Measurements from ENCODE around the gene HDAC4. TPM values are rescaled to one million over a fixed set of nuclear protein-coding genes. Genes with fewer than 3 reads are reported as not detected.

The HDAC4 gene
- total and polyA plus RNA-seq, 7 donors = 7.9 to 329 (median 129) TPM

DNA sequence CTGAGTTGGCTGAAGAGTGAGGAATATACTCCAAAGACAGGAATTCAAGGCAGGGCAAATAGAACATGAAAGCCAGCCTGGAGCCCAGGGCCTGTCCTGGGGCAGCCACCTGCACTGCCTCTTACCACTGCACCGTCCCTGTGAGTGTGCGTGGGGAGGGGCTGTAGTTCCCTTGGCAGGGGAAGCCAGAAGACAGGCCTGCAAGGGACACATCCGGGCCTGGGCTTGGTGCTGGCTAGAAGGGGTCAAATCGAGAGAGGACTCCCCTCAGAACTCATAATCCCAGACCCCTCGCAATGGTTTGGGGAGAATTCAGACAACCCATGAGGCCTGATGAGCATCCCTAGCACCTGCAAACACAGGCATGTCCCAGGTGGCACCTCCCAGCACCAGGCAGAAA is 87.0 kb downstream of the HDAC4 start:
- H3K36me3 ChIP-seq (ENCODE audit: insufficient read depth in 1 of 2, low read depth in 1 of 2) = no peaks in the 10 kb centered on the region
- TF ChIP-seq, protein P1, sequence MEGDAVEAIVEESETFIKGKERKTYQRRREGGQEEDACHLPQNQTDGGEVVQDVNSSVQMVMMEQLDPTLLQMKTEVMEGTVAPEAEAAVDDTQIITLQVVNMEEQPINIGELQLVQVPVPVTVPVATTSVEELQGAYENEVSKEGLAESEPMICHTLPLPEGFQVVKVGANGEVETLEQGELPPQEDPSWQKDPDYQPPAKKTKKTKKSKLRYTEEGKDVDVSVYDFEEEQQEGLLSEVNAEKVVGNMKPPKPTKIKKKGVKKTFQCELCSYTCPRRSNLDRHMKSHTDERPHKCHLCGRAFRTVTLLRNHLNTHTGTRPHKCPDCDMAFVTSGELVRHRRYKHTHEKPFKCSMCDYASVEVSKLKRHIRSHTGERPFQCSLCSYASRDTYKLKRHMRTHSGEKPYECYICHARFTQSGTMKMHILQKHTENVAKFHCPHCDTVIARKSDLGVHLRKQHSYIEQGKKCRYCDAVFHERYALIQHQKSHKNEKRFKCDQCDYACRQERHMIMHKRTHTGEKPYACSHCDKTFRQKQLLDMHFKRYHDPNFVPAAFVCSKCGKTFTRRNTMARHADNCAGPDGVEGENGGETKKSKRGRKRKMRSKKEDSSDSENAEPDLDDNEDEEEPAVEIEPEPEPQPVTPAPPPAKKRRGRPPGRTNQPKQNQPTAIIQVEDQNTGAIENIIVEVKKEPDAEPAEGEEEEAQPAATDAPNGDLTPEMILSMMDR (IDR thresholded peaks at IDR 0.05) = no peak
- peak overlapping the region; percentile 97 for H3K27ac ChIP-seq
- intact Hi-C loops (cut with DNase I) = loop anchor here in 1 of 2 donors (5.0 kb wide), 1 partner anchor 84 kb away; no protein-coding TSS in a partner anchor
- H3K4me3 ChIP-seq = peak overlapping the region; percentile 49
- WGBS, 3 donors = 55 to 80% (median 57%) methylated on average over 5 of the region's 5 CpGs
- no peaks in the 10 kb centered on the region for H3K9me3 ChIP-seq
- ATAC-seq = no peak
- DNase-seq = peak in 1 of 2 donors; percentile 55
- no peaks in the 10 kb centered on the region for H3K27me3 ChIP-seq (ENCODE audit: insufficient read depth in 3 of 3, low read length in 2 of 3)
- peaks cover 66% of the 10 kb centered on the region for H3K4me1 ChIP-seq

GRCh38 chr2:239312741-239313667 is 87.8 kb downstream of the HDAC4 start:
- no peaks in the 10 kb centered on the region for H3K27me3 ChIP-seq (ENCODE audit: insufficient read depth in 3 of 3, low read length in 2 of 3)
- ATAC-seq (peak; percentile 5 to 15 (median 10)), DNase-seq (peak; percentile 62 to 79)
- H3K4me1 ChIP-seq = peaks cover 58% of the 10 kb centered on the region
- H3K27ac ChIP-seq = peak overlapping the region; percentile 97
- H3K4me3 ChIP-seq = peak overlapping the region; percentile 49
- intact Hi-C loops (cut with DNase I) = loop anchor here in 1 of 2 donors (5.0 kb wide), 1 partner anchor 84 kb away; no protein-coding TSS in a partner anchor
- no peaks in the 10 kb centered on the region for H3K9me3 ChIP-seq
- WGBS, 3 donors = 30 to 65% (median 32%) methylated on average over 33 of the region's 33 CpGs
- no peaks in the 10 kb centered on the region for H3K36me3 ChIP-seq (ENCODE audit: insufficient read depth in 1 of 2, low read depth in 1 of 2)
- TF ChIP-seq, protein P1 (IDR thresholded peaks at IDR 0.05) = no peak

- no peaks in the 10 kb centered on the region for H3K9me3 ChIP-seq
These were observed 88.7 kb downstream of the HDAC4 start for GRCh38 chr2:239312081-239312511.

DNA sequence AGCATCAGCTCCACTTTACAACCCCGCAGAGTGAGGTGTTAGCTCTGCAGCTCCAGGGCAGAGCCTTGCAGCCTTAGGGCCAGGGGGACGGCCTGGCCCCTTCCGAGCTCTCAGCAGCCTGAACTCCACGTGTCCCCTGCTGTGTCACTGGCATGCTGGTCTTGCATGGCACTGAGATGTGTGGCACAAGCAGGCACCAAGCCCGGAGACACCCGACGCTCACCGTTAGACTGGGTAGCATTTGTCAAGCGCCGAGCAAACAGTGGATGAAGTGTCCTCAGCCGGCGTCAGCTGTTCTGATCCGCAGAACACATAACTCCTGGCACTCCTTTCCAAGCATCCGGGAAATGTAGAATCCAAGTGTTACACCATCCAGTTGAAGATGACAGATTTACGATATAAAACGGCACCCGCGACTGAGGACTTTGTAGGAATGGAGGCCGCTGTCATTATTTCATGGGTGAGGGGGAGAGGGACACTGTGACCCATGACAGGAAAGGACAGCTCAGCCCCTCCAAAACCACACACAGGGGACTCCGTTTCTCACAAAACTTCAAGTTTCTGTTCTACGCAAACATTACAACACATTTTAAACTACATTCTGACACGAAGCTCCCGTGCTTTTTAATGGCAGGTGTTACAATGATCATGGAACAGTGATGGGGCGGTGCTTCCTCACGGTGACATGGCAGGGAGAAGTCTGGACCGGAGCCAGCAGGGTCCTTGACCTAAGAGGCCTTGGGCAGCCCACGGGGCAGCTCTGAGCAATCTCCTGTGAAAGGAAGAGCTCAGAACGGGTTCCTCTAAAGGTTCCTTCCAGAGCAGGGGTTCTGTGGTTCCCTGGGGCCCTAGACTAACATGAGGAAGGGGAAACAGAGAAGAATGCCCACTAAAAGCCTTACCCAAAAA is 89.4 kb downstream of the HDAC4 start:
- peaks cover 44% of the 10 kb centered on the region for H3K4me1 ChIP-seq
- no peaks in the 10 kb centered on the region for H3K36me3 ChIP-seq (ENCODE audit: insufficient read depth in 1 of 2, low read depth in 1 of 2)
- H3K9me3 ChIP-seq = no peaks in the 10 kb centered on the region
- 24 to 34% (median 25%) methylated on average over 28 of the region's 28 CpGs for WGBS, 3 donors
- ATAC-seq (peak; percentile 70 to 81 (median 78)), DNase-seq (peak; percentile 84 to 95)
- H3K27ac ChIP-seq = peak overlapping the region; percentile 97
- intact Hi-C loops (cut with DNase I) = loop anchor here (2.0 to 5.0 kb wide), 3 partner anchors 17 to 86 kb away; no protein-coding TSS in a partner anchor
- no peaks in the 10 kb centered on the region for H3K27me3 ChIP-seq (ENCODE audit: insufficient read depth in 3 of 3, low read length in 2 of 3)
- TF ChIP-seq, protein P1 (IDR thresholded peaks at IDR 0.05) = no peak
- H3K4me3 ChIP-seq = peak overlapping the region; percentile 95

More at GRCh38 chr2:239312081-239312511, 88.7 kb downstream of the HDAC4 start:
- Histone ChIP-seq H3K36me3 (ENCODE audit: insufficient read depth in 1 of 2, low read depth in 1 of 2) (no peaks in the 10 kb centered on the region), H3K4me1 (peaks cover 50% of the 10 kb centered on the region), H3K27me3 (ENCODE audit: insufficient read depth in 3 of 3, low read length in 2 of 3) (no peaks in the 10 kb centered on the region), H3K27ac (peak overlapping the region; percentile 97), H3K4me3 (peak overlapping the region; percentile 49)
- peak; percentile 21 to 51 (median 32) for ATAC-seq
- intact Hi-C loops (cut with DNase I) = loop anchor here in 1 of 2 donors (5.0 kb wide), 1 partner anchor 85 kb away; no protein-coding TSS in a partner anchor
- 40 to 52% (median 43%) methylated on average over 10 of the region's 10 CpGs for WGBS, 3 donors
- peak; percentile 56 to 77 for DNase-seq
- TF ChIP-seq, protein P1 (IDR thresholded peaks at IDR 0.05) = no peak

Measured in psoas muscle (tissue), 8 donors.